Measurements from ENCODE around the gene CDK5RAP3.

CDK5RAP3 gene

DNA sequence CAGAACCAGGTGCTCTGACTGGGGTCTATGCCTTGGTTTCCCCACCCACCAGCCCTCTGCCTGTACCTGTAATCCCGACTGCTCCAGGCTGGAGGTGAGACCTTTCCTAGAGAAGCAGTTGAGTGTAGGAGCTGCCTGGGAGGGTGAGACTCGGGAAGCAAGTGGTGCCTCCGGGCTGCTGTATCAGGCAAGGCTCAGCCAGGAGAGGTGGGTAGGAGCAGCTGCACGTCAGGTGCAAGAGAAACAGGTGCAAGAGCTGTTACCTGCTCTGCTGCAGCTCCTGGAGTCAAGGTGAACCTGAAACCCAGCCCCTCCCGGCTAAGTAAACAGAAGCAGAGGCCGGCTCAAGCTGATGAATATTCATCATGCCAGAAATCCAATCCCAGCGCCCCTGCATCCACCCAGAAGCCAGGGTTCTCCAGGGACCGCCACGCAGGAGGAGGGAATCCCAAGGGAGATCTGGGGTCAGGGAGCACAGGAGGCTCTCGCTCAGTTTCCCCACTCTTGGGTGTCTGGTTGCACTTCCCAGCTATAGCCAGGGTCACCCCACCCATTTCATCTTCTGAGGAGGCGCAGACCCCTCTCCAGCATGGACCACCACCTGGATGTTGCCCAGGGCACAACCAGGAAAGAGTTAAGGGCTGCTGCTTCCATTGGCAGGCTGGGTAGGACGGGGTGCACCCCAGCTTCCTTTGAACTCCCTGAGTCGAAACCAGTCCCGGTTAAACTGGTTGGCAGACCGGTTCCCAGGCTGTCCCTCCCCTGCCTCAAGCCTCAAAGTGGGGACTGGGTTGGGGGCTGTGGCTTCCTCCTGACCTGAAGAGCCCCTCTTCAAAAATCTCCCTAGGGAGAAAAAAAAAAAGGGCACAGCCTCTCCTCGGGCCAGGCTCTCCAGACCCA lies 13.1 kb upstream of the CDK5RAP3 start, which contains the start of gene PRR15L:
Gene PRR15L, minus strand, starts transcription at position 293 of the 900 bp plus-strand sequence. CDS start 4,649 bp downstream, outside the sequence.
- no peak for TF ChIP-seq POLR2A (IDR thresholded peaks at IDR 0.05; ENCODE audit: low read depth, low read length)
- no peak for TF ChIP-seq POLR2AphosphoS5 (IDR thresholded peaks at IDR 0.05; ENCODE audit: low read depth, low read length)
- TF ChIP-seq TAF1 (IDR thresholded peaks at IDR 0.05; ENCODE audit: low read depth, low read length), result no peak
- no peak for TF ChIP-seq POU2F2 (IDR thresholded peaks at IDR 0.05; ENCODE audit: low read depth, low read length)
- TF ChIP-seq PAX5 (IDR thresholded peaks at IDR 0.05; ENCODE audit: insufficient read depth, low read length, severe bottlenecking), result no peak
- TF ChIP-seq SPI1 (IDR thresholded peaks at IDR 0.05; ENCODE audit: low read depth, low read length), result no peak
- DNase-seq (ENCODE audit: insufficient read length, low spot score), result no peak
- no peak for FAIRE-seq

DNA sequence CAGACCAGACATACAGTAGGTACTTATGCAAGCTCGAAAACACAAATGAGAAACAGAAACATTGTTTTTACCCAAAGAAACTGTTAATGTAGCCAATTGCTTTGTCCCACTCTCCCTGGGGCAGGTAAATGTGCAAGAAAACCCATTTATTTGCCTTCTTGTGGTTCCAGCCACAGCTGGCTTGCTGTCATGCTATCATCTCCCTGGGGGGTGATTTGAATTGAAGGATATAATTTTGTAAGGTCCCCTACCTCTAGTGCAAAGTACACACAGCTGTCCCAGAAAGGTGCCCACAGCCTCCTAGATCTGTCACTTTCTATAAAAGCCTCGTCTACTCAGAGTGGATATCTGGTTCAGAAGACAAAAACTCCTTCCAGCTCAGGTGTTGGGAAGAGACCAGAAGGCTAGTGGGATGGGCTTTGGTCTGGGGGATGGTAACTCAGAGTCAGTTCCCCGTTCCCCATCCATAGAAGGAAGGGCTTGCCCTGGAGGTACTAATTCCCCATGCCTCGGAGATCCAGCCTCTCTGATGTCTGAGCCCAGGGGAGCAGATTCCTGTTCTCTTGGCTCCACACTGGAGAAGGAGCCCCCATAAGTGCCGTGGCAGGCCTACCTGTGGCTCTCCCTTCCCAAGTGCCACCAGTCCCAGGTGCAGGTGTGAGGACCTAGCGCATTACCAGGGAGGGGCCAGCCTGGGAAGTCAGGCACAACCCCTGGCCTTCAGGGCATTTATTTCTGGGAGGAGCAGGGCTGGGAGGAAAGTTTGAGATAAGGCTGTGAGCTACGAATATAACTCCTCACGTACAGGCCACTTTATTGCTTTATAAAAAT lies 10.9 kb upstream of the CDK5RAP3 start:
- no peak for FAIRE-seq
- no peak for DNase-seq (ENCODE audit: insufficient read length, low spot score)
- TF ChIP-seq TAF1 (IDR thresholded peaks at IDR 0.05; ENCODE audit: low read depth, low read length), result no peak
- TF ChIP-seq SPI1 (IDR thresholded peaks at IDR 0.05; ENCODE audit: low read depth, low read length), result no peak
- TF ChIP-seq POU2F2 (IDR thresholded peaks at IDR 0.05; ENCODE audit: low read depth, low read length), result no peak
- TF ChIP-seq POLR2AphosphoS5 (IDR thresholded peaks at IDR 0.05; ENCODE audit: low read depth, low read length), result no peak
- no peak for TF ChIP-seq PAX5 (IDR thresholded peaks at IDR 0.05; ENCODE audit: insufficient read depth, low read length, severe bottlenecking)
- TF ChIP-seq POLR2A (IDR thresholded peaks at IDR 0.05; ENCODE audit: low read depth, low read length), result no peak

DNA sequence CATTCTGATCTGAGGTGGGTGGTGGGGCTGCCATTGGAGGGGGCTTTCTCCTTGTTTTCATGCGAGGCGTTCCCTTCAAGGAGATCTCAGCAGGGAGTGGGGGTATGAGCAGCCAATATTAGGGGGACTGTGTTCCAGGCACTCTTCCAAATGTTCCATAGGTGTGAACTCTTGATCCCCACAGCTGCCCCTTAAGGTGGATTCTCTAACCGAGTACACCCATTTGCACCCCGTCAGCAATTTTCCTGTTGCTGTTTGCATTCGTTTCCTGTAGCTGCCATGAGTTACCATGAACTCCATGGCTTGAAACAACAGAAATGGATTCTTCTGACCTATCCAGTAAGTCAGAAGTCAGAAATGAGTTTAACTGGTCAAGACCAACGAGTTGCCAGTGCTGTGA lies 9.5 kb upstream of the CDK5RAP3 start:
- no peak for TF ChIP-seq PAX5 (IDR thresholded peaks at IDR 0.05; ENCODE audit: insufficient read depth, low read length, severe bottlenecking)
- TF ChIP-seq SPI1 (IDR thresholded peaks at IDR 0.05; ENCODE audit: low read depth, low read length), result no peak
- no peak for TF ChIP-seq POLR2AphosphoS5 (IDR thresholded peaks at IDR 0.05; ENCODE audit: low read depth, low read length)
- TF ChIP-seq POLR2A (IDR thresholded peaks at IDR 0.05; ENCODE audit: low read depth, low read length), result no peak
- TF ChIP-seq TAF1 (IDR thresholded peaks at IDR 0.05; ENCODE audit: low read depth, low read length), result no peak
- FAIRE-seq, result no peak
- DNase-seq (ENCODE audit: insufficient read length, low spot score), result no peak

DNA sequence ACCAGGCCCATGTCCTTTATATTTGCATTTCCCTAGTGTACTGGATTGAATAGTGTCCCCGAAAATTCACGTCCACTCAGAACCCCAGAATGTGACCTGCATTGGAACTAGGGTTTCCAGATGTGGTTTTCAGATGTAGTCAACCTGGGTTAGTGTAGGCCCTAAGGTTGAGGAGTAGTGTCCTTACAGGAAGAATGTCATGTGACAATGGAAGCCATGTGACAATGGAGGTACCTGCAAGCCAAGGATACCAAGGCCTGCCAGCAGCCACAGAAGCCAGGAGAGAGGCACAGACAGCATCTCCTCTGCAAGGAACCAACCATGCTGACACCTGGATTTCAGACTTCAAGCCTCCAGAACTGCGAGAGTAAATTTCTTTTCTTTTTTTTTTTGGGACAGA lies 8.0 kb upstream of the CDK5RAP3 start:
- no peak for DNase-seq (ENCODE audit: insufficient read length, low spot score)
- TF ChIP-seq SPI1 (IDR thresholded peaks at IDR 0.05; ENCODE audit: low read depth, low read length), result no peak
- TF ChIP-seq POLR2A (IDR thresholded peaks at IDR 0.05; ENCODE audit: low read depth, low read length), result no peak
- TF ChIP-seq TAF1 (IDR thresholded peaks at IDR 0.05; ENCODE audit: low read depth, low read length), result no peak
- TF ChIP-seq POLR2AphosphoS5 (IDR thresholded peaks at IDR 0.05; ENCODE audit: low read depth, low read length), result no peak
- TF ChIP-seq POU2F2 (IDR thresholded peaks at IDR 0.05; ENCODE audit: low read depth, low read length), result no peak
- no peak for TF ChIP-seq PAX5 (IDR thresholded peaks at IDR 0.05; ENCODE audit: insufficient read depth, low read length, severe bottlenecking)
- FAIRE-seq, result no peak

DNA sequence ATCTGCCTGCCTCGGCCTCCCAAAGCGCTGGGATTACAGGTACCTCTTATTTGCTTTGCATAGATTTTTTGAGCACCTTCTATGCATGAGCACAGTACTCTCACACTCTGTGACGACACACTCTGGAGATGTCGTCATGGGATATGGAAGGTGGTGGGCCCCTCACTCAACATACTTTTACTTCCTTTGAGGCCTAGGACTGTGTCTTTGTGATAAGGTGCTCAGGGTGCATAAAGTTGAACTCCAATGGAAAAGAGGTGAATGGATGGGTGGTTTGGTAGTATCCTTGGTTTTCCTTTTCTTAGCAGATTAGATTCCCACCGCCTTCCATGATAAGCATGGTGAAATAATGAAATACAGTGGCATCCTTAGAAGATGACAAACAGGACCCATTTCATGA lies 6.1 kb upstream of the CDK5RAP3 start:
- no peak for DNase-seq (ENCODE audit: insufficient read length, low spot score)
- no peak for FAIRE-seq
- TF ChIP-seq SPI1 (IDR thresholded peaks at IDR 0.05; ENCODE audit: low read depth, low read length) (no peak), PAX5 (IDR thresholded peaks at IDR 0.05; ENCODE audit: insufficient read depth, low read length, severe bottlenecking) (no peak), POLR2A (IDR thresholded peaks at IDR 0.05; ENCODE audit: low read depth, low read length) (no peak), POLR2AphosphoS5 (IDR thresholded peaks at IDR 0.05; ENCODE audit: low read depth, low read length) (no peak), TAF1 (IDR thresholded peaks at IDR 0.05; ENCODE audit: low read depth, low read length) (no peak), POU2F2 (IDR thresholded peaks at IDR 0.05; ENCODE audit: low read depth, low read length) (no peak)

DNA sequence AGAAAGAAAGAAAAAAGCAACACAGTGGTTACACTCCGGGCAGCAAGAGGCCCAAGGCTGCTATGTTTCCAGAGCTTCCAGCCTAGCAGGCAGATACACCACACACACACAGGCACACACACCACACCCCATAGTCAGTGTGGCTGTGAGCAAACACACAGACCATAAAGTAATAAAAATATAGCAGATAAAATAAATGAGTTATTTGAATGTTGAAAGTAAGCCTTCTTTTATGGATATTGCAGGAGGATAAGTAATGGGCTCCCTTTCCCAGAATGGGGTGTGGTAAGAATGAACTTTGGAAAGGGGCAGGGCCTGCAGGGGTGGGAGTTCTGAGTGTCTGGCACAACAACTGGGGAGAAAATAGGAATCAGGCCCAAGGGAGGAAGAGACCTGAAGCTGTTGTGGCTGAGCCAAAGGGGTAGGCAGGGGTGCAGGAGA lies 4.8 kb upstream of the CDK5RAP3 start:
- TF ChIP-seq POU2F2 (IDR thresholded peaks at IDR 0.05; ENCODE audit: low read depth, low read length) (no peak), PAX5 (IDR thresholded peaks at IDR 0.05; ENCODE audit: insufficient read depth, low read length, severe bottlenecking) (no peak), TAF1 (IDR thresholded peaks at IDR 0.05; ENCODE audit: low read depth, low read length) (no peak), POLR2A (IDR thresholded peaks at IDR 0.05; ENCODE audit: low read depth, low read length) (no peak), SPI1 (IDR thresholded peaks at IDR 0.05; ENCODE audit: low read depth, low read length) (no peak), POLR2AphosphoS5 (IDR thresholded peaks at IDR 0.05; ENCODE audit: low read depth, low read length) (no peak)
- DNase-seq (ENCODE audit: insufficient read length, low spot score) (no peak), FAIRE-seq (no peak)

DNA sequence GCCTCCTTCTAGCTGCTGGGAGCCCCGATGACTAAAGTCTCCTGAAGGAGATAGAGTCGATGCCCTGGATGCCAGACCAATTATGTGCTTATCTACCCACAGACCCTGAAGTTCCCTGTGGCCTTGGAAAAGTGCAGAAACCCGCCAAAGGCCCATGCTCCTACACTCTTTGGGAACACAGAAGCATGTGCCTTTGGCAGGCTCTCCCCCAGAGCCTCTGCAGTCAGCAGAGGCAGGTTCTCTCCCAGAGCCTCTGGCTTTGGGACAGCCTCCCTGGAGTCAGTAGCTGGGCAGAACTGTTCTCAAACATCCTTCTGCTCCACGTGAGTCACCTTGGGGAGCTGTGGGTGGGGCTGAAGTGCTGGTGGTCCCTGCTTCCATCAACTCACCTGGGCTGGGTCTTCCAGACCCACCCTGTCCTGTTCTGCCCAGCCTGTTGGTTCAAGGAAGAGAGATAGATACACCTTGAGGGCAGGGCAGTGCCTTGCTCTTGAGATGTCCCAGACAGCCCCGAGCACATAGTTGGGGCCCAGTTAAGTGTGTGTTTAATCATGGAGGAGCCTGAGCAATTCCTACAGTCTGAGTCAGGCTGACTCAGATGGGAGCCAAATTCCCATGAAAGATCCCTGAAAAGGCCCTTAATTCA lies 3.2 kb upstream of the CDK5RAP3 start:
- DNase-seq (ENCODE audit: insufficient read length, low spot score), result no peak
- no peak for FAIRE-seq
- TF ChIP-seq POLR2A (IDR thresholded peaks at IDR 0.05; ENCODE audit: low read depth, low read length) (no peak), TAF1 (IDR thresholded peaks at IDR 0.05; ENCODE audit: low read depth, low read length) (no peak), POU2F2 (IDR thresholded peaks at IDR 0.05; ENCODE audit: low read depth, low read length) (no peak), SPI1 (IDR thresholded peaks at IDR 0.05; ENCODE audit: low read depth, low read length) (no peak), PAX5 (IDR thresholded peaks at IDR 0.05; ENCODE audit: insufficient read depth, low read length, severe bottlenecking) (no peak), POLR2AphosphoS5 (IDR thresholded peaks at IDR 0.05; ENCODE audit: low read depth, low read length) (no peak)

DNA sequence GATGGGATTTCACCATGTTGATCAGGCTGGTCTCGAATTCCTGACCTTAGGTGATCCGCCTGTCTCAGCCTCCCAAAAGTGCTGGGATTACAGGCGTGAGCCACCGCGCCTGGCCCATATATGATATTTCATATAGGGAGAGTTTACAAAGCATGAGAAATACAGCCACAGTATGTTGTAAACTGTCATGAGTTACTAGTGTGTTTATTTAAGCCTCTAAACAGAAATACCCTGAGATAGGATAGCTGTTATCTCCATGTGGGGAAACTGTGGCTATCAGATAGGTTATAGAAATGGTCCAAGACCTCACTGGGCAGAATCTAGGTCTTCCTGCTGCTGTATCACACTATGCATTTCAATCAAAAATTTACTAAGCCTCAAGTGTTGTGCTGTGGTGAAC lies 2.1 kb upstream of the CDK5RAP3 start:
- no peak for FAIRE-seq
- DNase-seq (ENCODE audit: insufficient read length, low spot score), result no peak
- no peak for TF ChIP-seq POLR2A (IDR thresholded peaks at IDR 0.05; ENCODE audit: low read depth, low read length)
- TF ChIP-seq PAX5 (IDR thresholded peaks at IDR 0.05; ENCODE audit: insufficient read depth, low read length, severe bottlenecking), result no peak
- TF ChIP-seq TAF1 (IDR thresholded peaks at IDR 0.05; ENCODE audit: low read depth, low read length), result no peak

Data from GM12891 (cell line).